Right ventricle myocardium superior (tissue), 1 donor: ENCODE measurements around the gene SUV39H2. TPM values are rescaled to one million over a fixed set of nuclear protein-coding genes. Genes with fewer than 3 reads are reported as not detected.
"Not testable (repeated sequence)": the region's sequence is repeated elsewhere in the genome, so short reads cannot be mapped to it uniquely, and the experiment has no call there.

Experiments used
- ATAC-seq: fragments of 200-7000 bp; cut with Tn5 transposase; one replicate; pipeline ENCODE4 v1.9.1; 2020; ENCODE audit warnings: mild to moderate bottlenecking; ENCODE audit not compliant: poor library complexity
- DNase-seq: peaks from one replicate; pipeline ENCODE4 v3.0.0-alpha.2; 2020
- intact Hi-C: fragments of 100-400 bp; cut with DNase I; formaldehyde crosslinking; loops from one replicate; pipeline ENCODE4 v1.11.2; 2022
- total RNA-seq: library from RNA; stranded (reverse); fragmentation: NEBNext Ultra II Directional; extraction: Animal tissue kit (Norgen Biotek cat#: 25700); gene quantifications from one replicate; pipeline ENCODE4 v1.2.1, GENCODE V29; 2021
- donor health status: DM: no; HTN: yes; CAD: no; lungs with severe emphysema.

SUV39H2 gene
- total RNA-seq, 1 donor from 2014 or later: 4.1 TPM

- DNase-seq (no peak), ATAC-seq (no peak)
- intact Hi-C loops: no loop called here
These were observed 39.2 kb downstream of the SUV39H2 start for GRCh38 chr10:14917827-14918226.

GRCh38 chr10:14918964-14919363, 40.3 kb downstream of the SUV39H2 start:
- no peak for ATAC-seq
- intact Hi-C loops: no loop called here
- no peak for DNase-seq

GRCh38 chr10:14924013-14924412, 45.3 kb downstream of the SUV39H2 start:
- DNase-seq: no peak
- ATAC-seq: no peak
- intact Hi-C loops: no loop called here

GRCh38 chr10:14925268-14925667, 46.6 kb downstream of the SUV39H2 start:
- DNase-seq (no peak), ATAC-seq (no peak)
- intact Hi-C loops: no loop called here

- no peak for DNase-seq
- ATAC-seq: no peak
- intact Hi-C loops: no loop called here
These were observed 47.4 kb downstream of the SUV39H2 start for GRCh38 chr10:14926061-14926470.

GRCh38 chr10:14926722-14927416, 48.2 kb downstream of the SUV39H2 start:
- ATAC-seq: no peak
- no peak for DNase-seq

GRCh38 chr10:14930610-14931009, 51.9 kb downstream of the SUV39H2 start:
- intact Hi-C loops: no loop called here
- ATAC-seq (no peak), DNase-seq (no peak)

More at GRCh38 chr10:14926722-14927416, 48.2 kb downstream of the SUV39H2 start:
- intact Hi-C loops: no loop called here

GRCh38 chr10:14936584-14936983, 57.9 kb downstream of the SUV39H2 start:
- intact Hi-C loops: no loop called here
- ATAC-seq (no peak), DNase-seq (no peak)

- DNase-seq, ATAC-seq, intact Hi-C loops: not testable (repeated sequence)
These were observed 60.3 kb downstream of the SUV39H2 start for GRCh38 chr10:14938971-14939370.

GRCh38 chr10:14942147-14942949, 63.7 kb downstream of the SUV39H2 start:
- intact Hi-C loops, DNase-seq, ATAC-seq: not testable (repeated sequence)

- intact Hi-C loops, DNase-seq, ATAC-seq: not testable (repeated sequence)
These were observed 64.3 kb downstream of the SUV39H2 start for GRCh38 chr10:14942950-14943338.

- no peak for ATAC-seq
- no peak for DNase-seq
These were observed 66.4 kb downstream of the SUV39H2 start for GRCh38 chr10:14945108-14945507.

GRCh38 chr10:14947268-14947667, 68.6 kb downstream of the SUV39H2 start:
- intact Hi-C loops: no loop called here
- DNase-seq (no peak), ATAC-seq (no peak)

More at GRCh38 chr10:14945108-14945507, 66.4 kb downstream of the SUV39H2 start:
- intact Hi-C loops: no loop called here

GRCh38 chr10:14949291-14949690, 70.6 kb downstream of the SUV39H2 start:
- intact Hi-C loops: no loop called here
- no peak for DNase-seq
- no peak for ATAC-seq

- no peak for DNase-seq
- intact Hi-C loops: loop anchor here (5.0 to 10.0 kb wide), 2 partner anchors 76 to 142 kb away; partner anchors contain the start of genes RPP38 and SUV39H2
- ATAC-seq: no peak
These were observed 74.3 kb downstream of the SUV39H2 start for GRCh38 chr10:14952851-14953423.

GRCh38 chr10:14953424-14954000, 74.8 kb downstream of the SUV39H2 start:
- peak; percentile 64 for DNase-seq
- intact Hi-C loops: loop anchor here (5.0 to 10.0 kb wide), 2 partner anchors 76 to 141 kb away; partner anchors contain the start of genes RPP38 and SUV39H2
- ATAC-seq: peak; percentile 64
